HepG2 (cell line): ENCODE data around the gene ALPK3. TPM values are rescaled to one million over a fixed set of nuclear protein-coding genes. Genes with fewer than 3 reads are reported as not detected.
A peak's percentile ranks its signal among the peaks of the same experiment; 100 is the strongest.

Source experiments
- ATAC-seq: fragments of 200-7000 bp; cut with Tn5 transposase; 3 replicates; pipeline ENCODE4 v1.9.1; 2020; ENCODE audit warnings: mild to moderate bottlenecking, moderate library complexity
- BruUV-seq: library from RNA; stranded (reverse); fragments of 400-500 nt; replicated peaks from 2 replicates; lab custom pipeline; 2021; lab: Mats Ljungman, UMichigan
- CTCF ChIA-PET: fragments of 300-600 bp; formaldehyde crosslinking; extraction: SDS; loops from one replicate; lab custom pipeline; 2021; ENCODE audit warnings: low total read pairs, inconsistent platforms, low intra/inter-chr PET ratio; lab: Yijun Ruan, JAX
- POLR2A ChIA-PET: fragments of 350-600 bp; sonication (Branson Sonifier 250); formaldehyde crosslinking; loops from one replicate; lab custom pipeline; 2020; ENCODE audit warnings: antibody characterized with exemption, inconsistent platforms; lab: Yijun Ruan, JAX
- DNase-seq: peaks from one replicate; pipeline ENCODE4 v3.0.0-alpha.2; 2015; ENCODE audit warnings: low spot score
- FAIRE-seq: peaks from 3 replicates; lab custom pipeline; 2011; peaks lifted over from hg19 to GRCh38; lab: Jason Lieb, UNC
- H2AFZ ChIP-seq: one replicate; pipeline ENCODE4 v1.6.1; 2011; ENCODE audit warnings: low read length, inconsistent platforms
- H3K27ac ChIP-seq: fragments of 300-600 bp; 3 replicates; pipeline ENCODE4 v1.8.0; 2011; ENCODE audit warnings: mixed run types, mild to moderate bottlenecking, mixed read lengths, low read length, inconsistent platforms; ENCODE audit not compliant: insufficient read depth; ENCODE audit errors: extremely low read length
- H3K27me3 ChIP-seq, 2 experiments: fragments of 200-600 bp in 1 of 2; 2 replicates in 1 of 2; 3 replicates in 1 of 2; pipeline versions ENCODE4 v1.6.0 to v1.8.0; 2011; ENCODE audit warnings: low read length in 2 of 2, mild to moderate bottlenecking in 2 of 2, moderate library complexity in 2 of 2, inconsistent platforms in 1 of 2; ENCODE audit not compliant: insufficient read depth in 2 of 2, control insufficient read depth in 1 of 2
- H3K36me3 ChIP-seq, 2 experiments: fragments of 200-600 bp in 1 of 2; replicated peaks in 1 of 2; 2 replicates in 1 of 2; 3 replicates in 1 of 2; pipeline versions ENCODE4 v1.5.1 to v1.8.0; 2011; ENCODE audit warnings: low read length in 2 of 2, inconsistent platforms in 1 of 2; ENCODE audit not compliant: insufficient read depth in 2 of 2, control insufficient read depth in 1 of 2
- H3K4me1 ChIP-seq: 2 replicates; pipeline ENCODE4 v1.5.1; 2012; ENCODE audit warnings: low read length, inconsistent platforms; ENCODE audit not compliant: insufficient read depth
- H3K4me2 ChIP-seq: 2 replicates; pipeline ENCODE4 v1.6.0; 2011; ENCODE audit warnings: low read depth, low read length, inconsistent platforms
- H3K4me3 ChIP-seq, 3 experiments: fragments of 200-600 bp in 1 of 3; sonication (generic), shearing (Covaris generic) in 1 of 3; replicated peaks in 1 of 3; 2 replicates each; pipeline ENCODE4 v1.5.1; 2011 to 2016; ENCODE audit warnings: low read length in 3 of 3, inconsistent platforms in 2 of 3, low read depth in 2 of 3, mild to moderate bottlenecking in 2 of 3, control low read depth in 1 of 3, mixed read lengths in 1 of 3; ENCODE audit not compliant: insufficient read depth in 1 of 3
- H3K79me2 ChIP-seq: one replicate; pipeline ENCODE4 v1.6.1; 2011; ENCODE audit warnings: low read length, inconsistent platforms; ENCODE audit not compliant: insufficient read depth
- H3K9ac ChIP-seq: 2 replicates; pipeline ENCODE4 v1.6.0; 2011; ENCODE audit warnings: mild to moderate bottlenecking, low read depth, low read length, inconsistent platforms; ENCODE audit not compliant: insufficient read depth
- H3K9me3 ChIP-seq: 2 replicates; pipeline ENCODE4 v1.5.1; 2012; ENCODE audit warnings: mild to moderate bottlenecking, low read length
- H4K20me1 ChIP-seq: 2 replicates; pipeline ENCODE4 v1.6.0; 2011; ENCODE audit warnings: inconsistent platforms, mild to moderate bottlenecking, low read length, moderate library complexity; ENCODE audit not compliant: insufficient read depth
- HBP1 ChIP-seq: IDR thresholded peaks from 2 replicates; pipeline ENCODE4 v1.6.1; 2016; ENCODE audit warnings: low read depth, control low read depth
- HNRNPL ChIP-seq: fragments of 200-400 bp; formaldehyde crosslinking; IDR thresholded peaks from 2 replicates; pipeline ENCODE4 v1.6.1; 2017; ENCODE audit warnings: mild to moderate bottlenecking, low read depth, low read length
- IKZF5 ChIP-seq: IDR thresholded peaks from 2 replicates; pipeline ENCODE4 v1.6.1; 2018; ENCODE audit warnings: missing genetic modification reagents, mild to moderate bottlenecking, missing compliant biosample characterization
- RARG ChIP-seq: sonication (generic); formaldehyde crosslinking; IDR thresholded peaks from 2 replicates; pipeline ENCODE4 v1.4.0; 2020; ENCODE audit warnings: low read depth, mild to moderate bottlenecking, missing genetic modification reagents
- REPIN1 ChIP-seq: sonication (generic); formaldehyde crosslinking; IDR thresholded peaks from 2 replicates; pipeline ENCODE4 v1.8.0; 2022; ENCODE audit warnings: missing genetic modification reagents, low read depth, mild to moderate bottlenecking, borderline replicate concordance
- ZFY ChIP-seq: sonication (generic); formaldehyde crosslinking; IDR thresholded peaks from 2 replicates; pipeline ENCODE4 v1.4.0; 2020; ENCODE audit warnings: missing genetic modification reagents
- WGBS: methylation state at CpG from one replicate; pipeline ENCODE4 v1.1.6; 2017; ENCODE audit warnings: low lambda C conversion rate; 5-methylcytosine and 5-hydroxymethylcytosine counted together
- in situ Hi-C: cut with HindIII; loops from 2 replicates; pipeline ENCODE4 v1.10.0; 2017; ENCODE audit warnings: low pct_unique_long_range_greater_than_20kb; ENCODE audit not compliant: extremely low pct_ligation_motif_present
- intact Hi-C: fragments of 100-400 bp; cut with micrococcal nuclease; formaldehyde crosslinking; loops from one replicate; pipeline ENCODE4 v1.10.0; 2022; ENCODE audit not compliant: unreplicated experiment
- polyA plus RNA-seq, 8 experiments: library from polyadenylated mRNA; depleted of rRNA in 3 of 8; stranded (reverse) in 7 of 8; unstranded in 1 of 8; fragments of >200 nt; fragmentation: Illumina TruSeq in 4 of 8; extraction: Trizol in 4 of 8; gene quantifications; 2 replicates each; pipeline versions ENCODE4 v1.2.1 to v1.2.3, GENCODE V29; 2011 to 2016; ENCODE audit warnings: low read depth in 4 of 8, missing spikeins in 1 of 8, mixed read lengths in 1 of 8; ENCODE audit not compliant: insufficient read depth in 1 of 8
- total RNA-seq, 5 experiments: library from RNA; depleted of rRNA; stranded (reverse); fragments of >200 nt; fragmentation: Illumina TruSeq; extraction: Trizol; gene quantifications; 2 replicates each; pipeline ENCODE4 v1.2.3, GENCODE V29; 2016; ENCODE audit warnings: low read depth in 1 of 5

ALPK3 gene
- total and polyA plus RNA-seq, 2 of the 13 experiments (the other 11 are each of a cell fraction or from before 2014, with no cell fraction given), result 0.04 to 0.42 TPM

- no peak for TF ChIP-seq HBP1 (CRISPR knock-in tag)
- no peak for TF ChIP-seq HNRNPL
- TF ChIP-seq REPIN1, result no peak
These were observed 2.2 kb upstream of the ALPK3 start (continued) for GRCh38 chr15:84814916-84815315.

- Histone ChIP-seq H2AFZ (no peak overlapping the region), H3K27ac (no peak overlapping the region), H3K4me3 (no peak overlapping the region), H4K20me1 (no peaks in the 10 kb centered on the region), H3K4me2 (peak overlapping the region; percentile 78; the same call in 1 of the 2 replicates), H3K4me1 (peaks cover 62% of the 10 kb centered on the region), H3K27me3 (no peaks in the 10 kb centered on the region), H3K9me3 (no peaks in the 10 kb centered on the region), H3K36me3 (no peaks in the 10 kb centered on the region), H3K79me2 (no peaks in the 10 kb centered on the region), H3K9ac (no peak overlapping the region)
- in situ Hi-C loops, result no loop called here
- ChIA-PET CTCF (no interaction called here), POLR2A (interaction anchor here (0.7 to 2.0 kb wide), 2 partner anchors 53 to 101 kb away, joined by 3 to 6 read pairs; partner anchors contain the start of gene SEC11A)
- no peak for FAIRE-seq
- TF ChIP-seq RARG (CRISPR knock-in tag) (no peak), IKZF5 (CRISPR knock-in tag) (no peak), ZFY (CRISPR knock-in tag) (peak; percentile 22; the same call in 1 of the 2 replicates)
- DNase-seq, result no peak
- 96% methylated on average over 13 of the region's 27 CpGs for WGBS
- ATAC-seq, result peak; percentile 12; the same call in 2 of the 3 replicates
- BruUV-seq, result no TSS peak
- intact Hi-C loops, result loop anchor here (2.0 to 10.0 kb wide), 3 partner anchors 63 to 229 kb away; partner anchors contain the start of genes NMB and WDR73
These were observed 418 bp downstream of the ALPK3 start for GRCh38 chr15:84817466-84818081.
